OCI-LY7 (cell line): ENCODE measurements around the gene B3GNT3. TPM values are rescaled to one million over a fixed set of nuclear protein-coding genes. Genes with fewer than 3 reads are reported as not detected.

Experiments
- BruUV-seq: library from RNA; stranded (reverse); fragments of 400-500 nt; replicated peaks from 2 replicates; lab custom pipeline; 2021; lab: Mats Ljungman, UMichigan
- CTCF ChIA-PET: fragments of 300-600 bp; sonication (Branson Sonifier 250); formaldehyde crosslinking; loops from one replicate; lab custom pipeline; 2022; ENCODE audit warnings: antibody characterized with exemption; ENCODE audit not compliant: unreplicated experiment; lab: Charles Lee
- POLR2A ChIA-PET: fragments of 300-600 bp; sonication (Branson Sonifier 250); formaldehyde crosslinking; loops from one replicate; lab custom pipeline; 2022; ENCODE audit warnings: antibody characterized with exemption; lab: Charles Lee
- DNase-seq: peaks from one replicate; pipeline ENCODE4 v3.0.0-alpha.2; 2015; ENCODE audit warnings: low spot score
- H2AFZ ChIP-seq: fragments of 200-600 bp; sonication (generic), shearing (Covaris generic); 2 replicates; pipeline ENCODE4 v1.6.1; 2014; ENCODE audit warnings: mild to moderate bottlenecking, antibody characterized with exemption, low read length, moderate library complexity
- H3K27ac ChIP-seq: fragments of 200-600 bp; sonication (generic); 2 replicates; pipeline ENCODE4 v1.5.1; 2014; ENCODE audit warnings: mixed run types, low read depth, mild to moderate bottlenecking, moderate library complexity, low read length, inconsistent platforms; ENCODE audit not compliant: poor library complexity, severe bottlenecking
- H3K36me3 ChIP-seq: fragments of 200-600 bp; sonication (generic); 2 replicates; pipeline ENCODE4 v1.6.1; 2014; ENCODE audit warnings: mild to moderate bottlenecking, antibody characterized with exemption, low read length, moderate library complexity, mixed read lengths; ENCODE audit not compliant: insufficient read depth
- H3K4me1 ChIP-seq: fragments of 200-600 bp; sonication (generic); 2 replicates; pipeline ENCODE4 v1.5.1; 2014; ENCODE audit warnings: mild to moderate bottlenecking, low read length; ENCODE audit not compliant: insufficient read depth, poor library complexity, severe bottlenecking
- H3K4me2 ChIP-seq: fragments of 200-600 bp; sonication (generic); 2 replicates; pipeline ENCODE4 v1.6.1; 2014; ENCODE audit warnings: mild to moderate bottlenecking, low read length
- H3K4me3 ChIP-seq: fragments of 200-600 bp; sonication (generic); 2 replicates; pipeline ENCODE4 v1.5.1; 2014; ENCODE audit warnings: mild to moderate bottlenecking, low read depth, low read length; ENCODE audit not compliant: poor library complexity, severe bottlenecking
- H3K79me2 ChIP-seq: fragments of 200-600 bp; sonication (generic); 2 replicates; pipeline ENCODE4 v1.6.1; 2016; ENCODE audit warnings: low read depth, mild to moderate bottlenecking, low read length, moderate library complexity, mixed read lengths; ENCODE audit not compliant: insufficient read depth
- H3K9me2 ChIP-seq: fragments of 200-600 bp; sonication (generic); 2 replicates; pipeline ENCODE4 v1.6.1; 2016; ENCODE audit warnings: mild to moderate bottlenecking, low read length, mixed read lengths; ENCODE audit not compliant: insufficient read depth
- H3K9me3 ChIP-seq: fragments of 200-600 bp; sonication (generic); 2 replicates; pipeline ENCODE4 v1.6.1; 2014; ENCODE audit warnings: mild to moderate bottlenecking, mixed run types, low read length, mixed read lengths
- H4K20me1 ChIP-seq: fragments of 200-600 bp; sonication (generic); 2 replicates; pipeline ENCODE4 v1.6.1; 2014; ENCODE audit warnings: mild to moderate bottlenecking, antibody characterized with exemption, low read length, moderate library complexity, mixed read lengths; ENCODE audit not compliant: insufficient read depth
- EZH2phosphoT487 ChIP-seq: fragments of 200-600 bp; sonication (generic); IDR thresholded peaks from 2 replicates; pipeline ENCODE4 v1.6.1; 2018; ENCODE audit warnings: low read depth, borderline replicate concordance, mild to moderate bottlenecking, mixed run types, antibody characterized with exemption, low read length, moderate library complexity, mixed read lengths
- intact Hi-C: fragments of 100-400 bp; cut with micrococcal nuclease; formaldehyde crosslinking; loops from one replicate; pipeline ENCODE4 v1.10.0; 2022; ENCODE audit not compliant: unreplicated experiment
- total RNA-seq, 2 experiments: library from RNA; depleted of rRNA in 1 of 2; stranded (reverse); fragments of >200 nt in 1 of 2; shearing (Covaris generic) in 1 of 2; gene quantifications; 2 replicates each; pipeline ENCODE4 v1.2.3, GENCODE V29; 2014 to 2022
- TF ChIP-seq, protein P1 (sequence below): fragments of 200-600 bp; sonication (generic); conservative IDR thresholded peaks from 2 replicates; pipeline ENCODE4 v1.5.1; 2014; ENCODE audit warnings: mild to moderate bottlenecking, antibody characterized with exemption, low read length, moderate library complexity, mixed read lengths

The B3GNT3 gene
- total RNA-seq, 2 experiments from 2014 or later: not detected

DNA sequence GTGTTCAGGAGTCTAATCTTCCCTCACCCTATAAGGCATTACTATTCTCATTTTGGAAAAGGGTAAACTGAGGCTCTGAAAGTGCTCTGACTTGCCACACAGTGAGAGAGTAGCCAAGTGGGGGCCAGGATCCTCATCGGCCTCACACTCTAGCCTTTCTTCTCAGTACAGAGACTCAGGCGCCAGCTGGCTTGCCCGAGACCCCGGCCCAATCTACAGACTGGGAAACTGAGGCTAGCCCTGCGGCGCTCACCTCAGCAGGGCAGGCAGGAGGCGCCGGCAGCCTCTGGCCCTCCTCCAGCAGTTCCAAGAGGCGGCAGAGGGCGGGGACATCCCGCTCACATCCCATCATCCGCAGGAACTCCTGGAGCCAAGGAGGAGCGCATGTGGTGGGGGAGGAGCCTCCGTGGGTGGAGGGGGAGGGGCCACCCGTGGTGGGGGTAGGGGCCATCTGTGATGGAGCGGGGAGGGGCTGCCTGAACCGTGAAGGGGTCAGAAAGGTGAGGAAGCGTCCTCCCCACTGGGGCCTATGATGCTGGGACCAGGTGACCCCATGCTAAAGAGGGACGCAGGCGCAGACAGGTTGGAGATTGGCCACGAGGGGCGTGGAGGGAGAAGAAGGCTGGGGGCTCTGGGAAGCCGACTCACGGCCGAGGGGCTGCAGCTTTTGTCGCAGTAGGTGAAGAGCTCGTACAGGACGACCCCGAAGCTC lies 35.1 kb downstream of the B3GNT3 start:
- H3K4me2 ChIP-seq: no peak overlapping the region
- TF ChIP-seq EZH2phosphoT487: no peak
- TF ChIP-seq, protein P1, sequence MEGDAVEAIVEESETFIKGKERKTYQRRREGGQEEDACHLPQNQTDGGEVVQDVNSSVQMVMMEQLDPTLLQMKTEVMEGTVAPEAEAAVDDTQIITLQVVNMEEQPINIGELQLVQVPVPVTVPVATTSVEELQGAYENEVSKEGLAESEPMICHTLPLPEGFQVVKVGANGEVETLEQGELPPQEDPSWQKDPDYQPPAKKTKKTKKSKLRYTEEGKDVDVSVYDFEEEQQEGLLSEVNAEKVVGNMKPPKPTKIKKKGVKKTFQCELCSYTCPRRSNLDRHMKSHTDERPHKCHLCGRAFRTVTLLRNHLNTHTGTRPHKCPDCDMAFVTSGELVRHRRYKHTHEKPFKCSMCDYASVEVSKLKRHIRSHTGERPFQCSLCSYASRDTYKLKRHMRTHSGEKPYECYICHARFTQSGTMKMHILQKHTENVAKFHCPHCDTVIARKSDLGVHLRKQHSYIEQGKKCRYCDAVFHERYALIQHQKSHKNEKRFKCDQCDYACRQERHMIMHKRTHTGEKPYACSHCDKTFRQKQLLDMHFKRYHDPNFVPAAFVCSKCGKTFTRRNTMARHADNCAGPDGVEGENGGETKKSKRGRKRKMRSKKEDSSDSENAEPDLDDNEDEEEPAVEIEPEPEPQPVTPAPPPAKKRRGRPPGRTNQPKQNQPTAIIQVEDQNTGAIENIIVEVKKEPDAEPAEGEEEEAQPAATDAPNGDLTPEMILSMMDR: no peak
- no peaks in the 10 kb centered on the region for H3K9me3 ChIP-seq
- no peaks in the 10 kb centered on the region for H4K20me1 ChIP-seq
- H3K27ac ChIP-seq: no peak overlapping the region
- no peaks in the 10 kb centered on the region for H3K9me2 ChIP-seq
- H2AFZ ChIP-seq: no peak overlapping the region
- intact Hi-C loops: no loop called here
- H3K79me2 ChIP-seq: no peaks in the 10 kb centered on the region
- no TSS peak for BruUV-seq
- POLR2A ChIA-PET: interaction anchor here (0.6 kb wide), 1 partner anchor 15 kb away, joined by 3 read pairs; no protein-coding TSS in a partner anchor
- peaks cover 17% of the 10 kb centered on the region for H3K36me3 ChIP-seq
- CTCF ChIA-PET: interaction anchor here (0.8 kb wide), 1 partner anchor 29 kb away, joined by 21 read pairs; no protein-coding TSS in a partner anchor
- no peak overlapping the region for H3K4me3 ChIP-seq
- H3K4me1 ChIP-seq: no peaks in the 10 kb centered on the region
- no peak for DNase-seq

GRCh38 chr19:17830567-17831418 lies 35.9 kb downstream of the B3GNT3 start:
- Histone ChIP-seq H3K4me2 (no peak overlapping the region), H3K9me2 (no peaks in the 10 kb centered on the region), H2AFZ (no peak overlapping the region), H3K4me1 (no peaks in the 10 kb centered on the region), H3K4me3 (no peak overlapping the region), H3K9me3 (no peaks in the 10 kb centered on the region), H3K79me2 (no peaks in the 10 kb centered on the region), H3K27ac (no peak overlapping the region), H3K36me3 (peaks cover 17% of the 10 kb centered on the region), H4K20me1 (no peaks in the 10 kb centered on the region)
- ChIA-PET CTCF (interaction anchor here (0.8 kb wide), 1 partner anchor 29 kb away, joined by 21 read pairs; no protein-coding TSS in a partner anchor), POLR2A (interaction anchor here (0.6 kb wide), 1 partner anchor 15 kb away, joined by 3 read pairs; no protein-coding TSS in a partner anchor)
- no peak for TF ChIP-seq EZH2phosphoT487
- TF ChIP-seq, protein P1: no peak
- BruUV-seq: no TSS peak
- intact Hi-C loops: no loop called here
- DNase-seq: peak; percentile 63
